OCI-LY7 (cell line): ENCODE results near the gene MAP3K20.

ENCODE experiments used
- CTCF ChIP-seq: fragments of 200-600 bp; sonication (generic); conservative IDR thresholded peaks from 2 replicates; pipeline ENCODE4 v1.5.1; 2014; ENCODE audit warnings: mild to moderate bottlenecking, antibody characterized with exemption, low read length, moderate library complexity, mixed read lengths
- EZH2phosphoT487 ChIP-seq: fragments of 200-600 bp; sonication (generic); IDR thresholded peaks from 2 replicates; pipeline ENCODE4 v1.6.1; 2018; ENCODE audit warnings: low read depth, borderline replicate concordance, mild to moderate bottlenecking, mixed run types, antibody characterized with exemption, low read length, moderate library complexity, mixed read lengths

- TF ChIP-seq CTCF (no peak), EZH2phosphoT487 (no peak)
Measured at GRCh38 chr2:173064151-173064805, 11.4 kb upstream of the MAP3K20 start.
